Hepatocyte (in vitro differentiated cells): ENCODE data around the gene FABP1. TPM values are rescaled to one million over a fixed set of nuclear protein-coding genes. Genes with fewer than 3 reads are reported as not detected.

Experiments used
- DNase-seq: peaks from one replicate; pipeline ENCODE4 v3.0.0-alpha.2; 2016; ENCODE audit warnings: low spot score
- H2AFZ ChIP-seq: fragments of 200-600 bp; sonication (generic); 2 replicates; pipeline ENCODE4 v1.6.0; 2016; ENCODE audit warnings: antibody characterized with exemption, mild to moderate bottlenecking
- H3K27ac ChIP-seq: fragments of 200-600 bp; sonication (generic); 2 replicates; pipeline ENCODE4 v1.5.1; 2016; ENCODE audit warnings: mild to moderate bottlenecking
- H3K27me3 ChIP-seq: fragments of 200-600 bp; sonication (generic); 2 replicates; pipeline ENCODE4 v1.6.1; 2016
- H3K36me3 ChIP-seq: fragments of 200-600 bp; sonication (generic); replicated peaks from 2 replicates; pipeline ENCODE4 v1.5.1; 2016; ENCODE audit warnings: low read depth; ENCODE audit not compliant: insufficient read depth
- H3K4me1 ChIP-seq: fragments of 200-600 bp; sonication (generic); 2 replicates; pipeline ENCODE4 v1.5.1; 2016; ENCODE audit warnings: mild to moderate bottlenecking, moderate library complexity; ENCODE audit not compliant: insufficient read depth
- H3K4me2 ChIP-seq: fragments of 200-600 bp; sonication (generic); 2 replicates; pipeline ENCODE4 v1.6.0; 2016
- H3K4me3 ChIP-seq: fragments of 200-600 bp; sonication (generic); 2 replicates; pipeline ENCODE4 v1.5.1; 2016; ENCODE audit warnings: mild to moderate bottlenecking
- H3K79me2 ChIP-seq: fragments of 200-600 bp; sonication (generic); 2 replicates; pipeline ENCODE4 v1.6.0; 2017; ENCODE audit warnings: mild to moderate bottlenecking
- H3K9me2 ChIP-seq: fragments of 200-600 bp; sonication (generic); replicated peaks from 2 replicates; pipeline ENCODE4 v1.6.0; 2017; ENCODE audit warnings: mild to moderate bottlenecking; ENCODE audit not compliant: insufficient read depth
- H3K9me3 ChIP-seq: fragments of 200-600 bp; sonication (generic); 2 replicates; pipeline ENCODE4 v1.5.1; 2016; ENCODE audit warnings: low read depth, mild to moderate bottlenecking
- H4K20me1 ChIP-seq: fragments of 200-600 bp; sonication (generic); 2 replicates; pipeline ENCODE4 v1.6.0; 2016; ENCODE audit warnings: mild to moderate bottlenecking; ENCODE audit not compliant: insufficient read depth, poor library complexity, severe bottlenecking
- CTCF ChIP-seq: fragments of 200-600 bp; sonication (generic); IDR thresholded peaks from 2 replicates; pipeline ENCODE4 v1.5.1; 2016; ENCODE audit warnings: antibody characterized with exemption, mild to moderate bottlenecking; ENCODE audit not compliant: poor library complexity
- EZH2 ChIP-seq: fragments of 200-600 bp; sonication (generic); IDR thresholded peaks from 2 replicates; pipeline ENCODE4 v1.6.1; 2016; ENCODE audit warnings: antibody characterized with exemption, mild to moderate bottlenecking, borderline replicate concordance
- EZH2phosphoT487 ChIP-seq: fragments of 200-600 bp; sonication (generic); IDR thresholded peaks from one replicate; pipeline ENCODE4 v1.6.1; 2018; ENCODE audit warnings: antibody characterized with exemption, mild to moderate bottlenecking, low read depth, moderate library complexity; ENCODE audit not compliant: unreplicated experiment, severe bottlenecking
- WGBS: methylation state at CpG from one replicate; pipeline ENCODE4 v1.1.6; 2016; ENCODE audit warnings: low lambda C conversion rate; ENCODE audit errors: missing lambda C conversion rate; 5-methylcytosine and 5-hydroxymethylcytosine counted together
- polyA plus RNA-seq: library from polyadenylated mRNA; unstranded; fragments of >200 nt; fragmentation: Nextera tagmentation; extraction: Ambion mirVana; gene quantifications from 2 replicates; pipeline ENCODE4 v1.2.1, GENCODE V29; 2016
- total RNA-seq: library from RNA; depleted of rRNA; stranded (reverse); fragments of >200 nt; gene quantifications from 2 replicates; pipeline ENCODE4 v1.2.3, GENCODE V29; 2014

The FABP1 gene
- total and polyA plus RNA-seq, 2 experiments from 2014 or later, result 165 to 763 TPM

GRCh38 chr2:88167740-88168139 is 39.9 kb upstream of the FABP1 start:
- H3K36me3 ChIP-seq, result no peaks in the 10 kb centered on the region
- no peaks in the 10 kb centered on the region for H3K9me2 ChIP-seq
- H3K9me3 ChIP-seq, result no peaks in the 10 kb centered on the region
- no peak overlapping the region for H3K4me3 ChIP-seq
- no peak overlapping the region for H3K27ac ChIP-seq
- DNase-seq, result no peak
- H3K4me1 ChIP-seq, result no peaks in the 10 kb centered on the region
- H2AFZ ChIP-seq, result no peak overlapping the region
- H3K79me2 ChIP-seq, result no peaks in the 10 kb centered on the region
- WGBS, result 89% methylated on average over 2 of the region's 2 CpGs
- TF ChIP-seq EZH2, result no peak
- TF ChIP-seq EZH2phosphoT487, result no peak
- no peak for TF ChIP-seq CTCF
- no peak overlapping the region for H3K4me2 ChIP-seq
- no peaks in the 10 kb centered on the region for H3K27me3 ChIP-seq
- no peaks in the 10 kb centered on the region for H4K20me1 ChIP-seq

GRCh38 chr2:88165332-88166003 is 37.6 kb upstream of the FABP1 start:
- TF ChIP-seq CTCF (no peak), EZH2phosphoT487 (no peak)
- H3K9me2 ChIP-seq, result no peaks in the 10 kb centered on the region
- no peaks in the 10 kb centered on the region for H4K20me1 ChIP-seq
- no peaks in the 10 kb centered on the region for H3K27me3 ChIP-seq
- no peak overlapping the region for H3K27ac ChIP-seq
- H3K36me3 ChIP-seq, result no peaks in the 10 kb centered on the region
- H3K9me3 ChIP-seq, result no peaks in the 10 kb centered on the region
- H3K79me2 ChIP-seq, result no peaks in the 10 kb centered on the region
- DNase-seq, result no peak
- H3K4me3 ChIP-seq, result no peak overlapping the region
- H3K4me2 ChIP-seq, result no peak overlapping the region
- H2AFZ ChIP-seq, result no peak overlapping the region
- WGBS, result 32% methylated on average over 1 of the region's 1 CpG
- H3K4me1 ChIP-seq, result no peaks in the 10 kb centered on the region

- 81% methylated on average over 11 of the region's 11 CpGs for WGBS
Measured at GRCh38 chr2:88161446-88162244, 33.8 kb upstream of the FABP1 start.

More at GRCh38 chr2:88161446-88162244, 33.8 kb upstream of the FABP1 start:
- Histone ChIP-seq H3K4me2 (no peak overlapping the region), H2AFZ (no peak overlapping the region), H3K27ac (no peak overlapping the region), H4K20me1 (no peaks in the 10 kb centered on the region), H3K4me3 (no peak overlapping the region), H3K36me3 (no peaks in the 10 kb centered on the region), H3K9me2 (no peaks in the 10 kb centered on the region), H3K4me1 (no peaks in the 10 kb centered on the region), H3K27me3 (no peaks in the 10 kb centered on the region), H3K79me2 (no peaks in the 10 kb centered on the region), H3K9me3 (no peaks in the 10 kb centered on the region)
- no peak for TF ChIP-seq EZH2phosphoT487
- TF ChIP-seq EZH2, result no peak
- TF ChIP-seq CTCF, result no peak
- DNase-seq, result no peak
